Liver (tissue), 3 donors: Measurements from ENCODE around the gene ZNF189.

Experiments used
- JUND ChIP-seq, 2 donors: IDR thresholded peaks; 2 replicates each; pipeline ENCODE4 v1.6.1; 2016; ENCODE audit warnings: antibody characterized with exemption in 2 of 2
- TAF1 ChIP-seq: conservative IDR thresholded peaks from 2 replicates; pipeline ENCODE4 v1.6.1; 2016; ENCODE audit warnings: antibody characterized with exemption, mild to moderate bottlenecking
- YY1 ChIP-seq: IDR thresholded peaks from 2 replicates; pipeline ENCODE4 v1.6.1; 2016; ENCODE audit warnings: antibody characterized with exemption, mild to moderate bottlenecking
- TF ChIP-seq, protein P1 (sequence below): fragments of 150-350 bp; IDR thresholded peaks from 2 replicates; pipeline ENCODE4 v1.5.1; 2017; ENCODE audit warnings: improper control_type of control experiment, low read depth, low read length; ENCODE audit not compliant: missing input control
- donor health status: healthy.
- donor health status: healthy.

DNA sequence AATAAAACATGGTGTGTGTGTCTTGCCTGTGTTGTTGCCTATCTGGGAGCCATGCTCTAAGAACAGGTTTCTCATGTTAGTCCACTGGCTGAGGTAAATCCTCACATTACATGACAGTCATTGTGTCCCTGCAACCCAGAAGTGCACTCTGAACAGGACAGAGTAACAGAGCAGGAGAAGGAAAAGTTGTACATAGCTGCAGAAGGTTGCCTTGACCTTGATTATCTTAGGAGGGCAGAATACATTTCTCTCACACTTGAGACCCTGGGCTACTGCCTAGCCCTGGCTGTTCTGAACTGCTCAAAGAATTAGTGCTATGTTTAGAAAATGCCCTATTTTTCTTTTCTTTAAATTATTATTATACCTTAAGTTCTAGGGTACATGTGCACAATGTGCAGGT, 16.9 kb downstream of the ZNF189 start:
- TF ChIP-seq, protein P1, sequence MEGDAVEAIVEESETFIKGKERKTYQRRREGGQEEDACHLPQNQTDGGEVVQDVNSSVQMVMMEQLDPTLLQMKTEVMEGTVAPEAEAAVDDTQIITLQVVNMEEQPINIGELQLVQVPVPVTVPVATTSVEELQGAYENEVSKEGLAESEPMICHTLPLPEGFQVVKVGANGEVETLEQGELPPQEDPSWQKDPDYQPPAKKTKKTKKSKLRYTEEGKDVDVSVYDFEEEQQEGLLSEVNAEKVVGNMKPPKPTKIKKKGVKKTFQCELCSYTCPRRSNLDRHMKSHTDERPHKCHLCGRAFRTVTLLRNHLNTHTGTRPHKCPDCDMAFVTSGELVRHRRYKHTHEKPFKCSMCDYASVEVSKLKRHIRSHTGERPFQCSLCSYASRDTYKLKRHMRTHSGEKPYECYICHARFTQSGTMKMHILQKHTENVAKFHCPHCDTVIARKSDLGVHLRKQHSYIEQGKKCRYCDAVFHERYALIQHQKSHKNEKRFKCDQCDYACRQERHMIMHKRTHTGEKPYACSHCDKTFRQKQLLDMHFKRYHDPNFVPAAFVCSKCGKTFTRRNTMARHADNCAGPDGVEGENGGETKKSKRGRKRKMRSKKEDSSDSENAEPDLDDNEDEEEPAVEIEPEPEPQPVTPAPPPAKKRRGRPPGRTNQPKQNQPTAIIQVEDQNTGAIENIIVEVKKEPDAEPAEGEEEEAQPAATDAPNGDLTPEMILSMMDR, result no peak
- TF ChIP-seq JUND (IDR thresholded peaks at IDR 0.05), result no peak
- TF ChIP-seq TAF1, result no peak
- TF ChIP-seq YY1, result no peak
